ENCODE results near the gene KIF26B.

Gene KIF26B

DNA sequence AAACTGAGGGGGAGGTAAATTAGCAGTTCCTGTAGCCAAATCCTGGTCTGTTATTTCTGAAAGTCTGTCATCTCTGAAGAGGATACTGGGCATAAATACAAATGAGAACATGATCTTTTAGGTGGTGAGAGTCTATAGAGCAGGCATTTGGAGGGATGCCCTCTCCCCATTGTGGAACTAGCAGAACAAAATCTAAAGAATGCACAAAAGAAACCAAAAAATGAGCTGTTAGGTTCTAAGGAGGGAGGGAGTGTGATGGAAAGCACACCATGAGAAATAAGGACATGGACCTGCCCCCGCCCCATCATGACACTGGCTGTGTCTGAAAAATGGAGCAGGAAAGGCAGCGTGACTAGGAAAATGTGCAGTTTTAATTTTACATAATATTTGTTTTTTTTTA, 262.0 kb downstream of the KIF26B start:
- DNase-seq (ENCODE audit: low spot score), result no peak
- H3K27ac ChIP-seq, result no peak overlapping the region
- no peak for TF ChIP-seq CTCF (conservative IDR thresholded peaks at IDR 0.05; ENCODE audit: low read depth)
- POLR2A ChIA-PET (ENCODE audit: low non-redundant PET), result no interaction called here
- CTCF ChIA-PET, result no interaction called here

GRCh38 chr1:245418077-245418476, 263.3 kb downstream of the KIF26B start:
- ChIA-PET CTCF (no interaction called here), POLR2A (ENCODE audit: low non-redundant PET) (no interaction called here)
- TF ChIP-seq CTCF (conservative IDR thresholded peaks at IDR 0.05; ENCODE audit: low read depth), result no peak
- no peak overlapping the region for H3K27ac ChIP-seq
- DNase-seq (ENCODE audit: low spot score), result no peak

- CTCF ChIA-PET, result no interaction called here
- H3K27ac ChIP-seq, result no peak overlapping the region
- POLR2A ChIA-PET (ENCODE audit: low non-redundant PET), result no interaction called here
- TF ChIP-seq CTCF (conservative IDR thresholded peaks at IDR 0.05; ENCODE audit: low read depth), result no peak
- DNase-seq (ENCODE audit: low spot score), result no peak
Measured at GRCh38 chr1:245419461-245419978, 264.7 kb downstream of the KIF26B start.

DNA sequence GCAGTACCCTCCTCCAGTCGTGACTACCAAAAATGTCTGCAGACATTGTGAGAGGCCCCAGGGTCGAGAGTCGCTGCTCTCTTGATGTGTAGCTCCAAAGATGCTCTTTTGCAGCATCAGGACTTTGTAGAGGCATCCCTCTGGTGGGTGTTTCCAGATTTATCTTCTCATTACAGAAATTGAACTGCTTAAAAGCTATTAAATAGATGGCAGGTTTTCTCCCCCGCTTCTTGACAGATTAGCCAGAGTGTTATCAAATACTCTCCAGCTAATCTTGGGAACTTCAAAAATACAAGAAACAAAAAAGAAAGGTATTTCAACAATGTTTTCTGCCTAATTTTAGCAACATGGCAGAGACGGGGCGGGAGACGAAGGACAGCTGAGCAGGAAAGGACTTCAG, 265.2 kb downstream of the KIF26B start:
- POLR2A ChIA-PET (ENCODE audit: low non-redundant PET), result no interaction called here

DNA sequence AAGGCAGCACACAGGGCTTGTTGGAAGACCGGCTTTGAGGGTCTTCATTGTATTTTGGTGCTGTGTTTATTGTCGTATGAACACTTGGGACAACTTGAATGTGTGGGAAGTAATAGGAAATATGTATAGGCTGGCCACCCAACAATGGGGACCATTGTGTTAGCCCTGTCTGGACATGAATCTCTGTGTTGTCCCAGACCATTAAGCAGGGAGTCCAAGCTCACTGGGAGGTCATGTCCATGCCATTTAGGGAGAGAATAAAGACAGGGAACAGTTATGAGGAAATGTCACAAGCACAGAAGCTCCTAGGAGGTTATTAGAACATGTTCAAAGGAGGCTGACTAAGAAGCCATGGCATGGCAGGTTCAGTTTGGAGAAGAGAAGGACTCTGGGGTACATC, 266.1 kb downstream of the KIF26B start:
- TF ChIP-seq CTCF (conservative IDR thresholded peaks at IDR 0.05; ENCODE audit: low read depth), result no peak
- no peak overlapping the region for H3K27ac ChIP-seq
- CTCF ChIA-PET, result no interaction called here
- DNase-seq (ENCODE audit: low spot score), result no peak
- POLR2A ChIA-PET (ENCODE audit: low non-redundant PET), result no interaction called here

More for the DNA sequence above, 265.2 kb downstream of the KIF26B start:
- no peak for TF ChIP-seq CTCF (conservative IDR thresholded peaks at IDR 0.05; ENCODE audit: low read depth)
- CTCF ChIA-PET, result no interaction called here
- H3K27ac ChIP-seq, result no peak overlapping the region
- DNase-seq (ENCODE audit: low spot score), result no peak

- no peak for DNase-seq (ENCODE audit: low spot score)
- ChIA-PET CTCF (no interaction called here), POLR2A (ENCODE audit: low non-redundant PET) (no interaction called here)
- no peak overlapping the region for H3K27ac ChIP-seq
- no peak for TF ChIP-seq CTCF (conservative IDR thresholded peaks at IDR 0.05; ENCODE audit: low read depth)
Measured at GRCh38 chr1:245428681-245429080, 273.9 kb downstream of the KIF26B start.

- POLR2A ChIA-PET (ENCODE audit: low non-redundant PET), result no interaction called here
- TF ChIP-seq CTCF (conservative IDR thresholded peaks at IDR 0.05; ENCODE audit: low read depth), result no peak
- no peak overlapping the region for H3K27ac ChIP-seq
- CTCF ChIA-PET, result no interaction called here
- no peak for DNase-seq (ENCODE audit: low spot score)
Measured at GRCh38 chr1:245431706-245432105, 276.9 kb downstream of the KIF26B start.
